GM12873 (cell line): Measurements from ENCODE around the gene CFL2.

Source experiments
- CTCF ChIP-seq: IDR thresholded peaks from 2 replicates; pipeline ENCODE4 v1.5.1; 2012; ENCODE audit warnings: low read depth, mild to moderate bottlenecking, moderate library complexity, low read length, control low read depth; ENCODE audit not compliant: insufficient read depth; ENCODE audit errors: missing control alignments

Gene CFL2

GRCh38 chr14:34678306-34678705 is 36.1 kb downstream of the CFL2 start:
- TF ChIP-seq CTCF = no peak

- TF ChIP-seq CTCF = no peak
Measured at GRCh38 chr14:34676516-34677211, 37.7 kb downstream of the CFL2 start.

DNA sequence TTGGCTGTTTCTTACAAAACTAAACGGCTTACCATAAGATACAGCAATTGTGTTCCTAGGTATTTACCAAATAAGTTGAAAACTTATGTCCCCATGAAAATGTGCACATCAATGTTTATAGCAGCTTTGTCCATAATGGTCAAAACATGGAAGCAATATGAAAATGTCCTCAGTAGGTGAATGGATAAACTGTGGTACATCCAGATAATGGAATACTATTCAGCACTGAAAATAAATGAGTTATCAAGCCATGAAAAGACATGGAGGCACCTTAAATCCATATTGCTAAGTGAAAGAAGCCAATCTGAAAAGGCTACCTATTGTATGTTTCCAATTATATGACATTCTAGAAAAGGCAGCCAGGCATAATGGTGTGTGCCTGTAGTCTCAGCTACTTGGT is 40.7 kb downstream of the CFL2 start:
- TF ChIP-seq CTCF = no peak

DNA sequence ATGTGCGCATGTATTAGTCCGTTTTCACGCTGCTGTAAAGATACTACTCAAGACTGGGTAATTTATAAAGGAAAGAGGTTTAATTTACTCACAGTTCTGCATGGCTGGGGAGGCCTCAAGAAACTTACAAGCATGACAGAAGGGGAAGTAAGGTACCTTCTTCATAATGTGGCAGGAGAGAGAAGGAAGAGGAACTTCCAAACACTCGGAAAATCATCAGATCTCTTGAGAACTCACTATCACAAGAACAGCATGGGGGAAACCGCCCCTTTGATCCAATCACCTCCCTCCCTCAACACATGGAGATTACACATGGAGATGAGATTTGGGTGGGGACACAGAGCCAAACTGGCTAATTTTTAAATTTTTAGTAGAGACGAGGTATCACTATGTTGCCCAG is 42.7 kb downstream of the CFL2 start:
- TF ChIP-seq CTCF = no peak

DNA sequence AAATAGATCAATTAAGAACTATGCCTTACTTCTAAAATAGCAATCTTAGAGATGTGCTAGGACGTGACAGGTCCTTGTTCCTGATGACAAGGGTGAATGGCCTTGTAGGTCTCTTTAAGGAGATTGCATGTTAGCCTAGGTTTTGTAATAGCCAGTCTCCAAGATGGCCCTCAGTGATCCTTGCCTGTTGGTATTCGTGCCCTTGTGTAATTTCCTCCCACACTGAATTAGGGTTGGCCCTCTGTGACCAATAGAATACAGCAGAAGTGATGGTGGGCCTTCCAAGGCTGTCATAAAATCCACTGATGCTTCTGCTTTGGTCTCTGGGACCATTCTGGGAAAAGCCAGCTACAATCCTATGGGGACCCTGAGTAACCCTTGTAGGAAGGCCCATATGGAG is 46.3 kb downstream of the CFL2 start:
- TF ChIP-seq CTCF = no peak

- TF ChIP-seq CTCF = no peak
Measured at GRCh38 chr14:34667007-34667406, 47.4 kb downstream of the CFL2 start.

DNA sequence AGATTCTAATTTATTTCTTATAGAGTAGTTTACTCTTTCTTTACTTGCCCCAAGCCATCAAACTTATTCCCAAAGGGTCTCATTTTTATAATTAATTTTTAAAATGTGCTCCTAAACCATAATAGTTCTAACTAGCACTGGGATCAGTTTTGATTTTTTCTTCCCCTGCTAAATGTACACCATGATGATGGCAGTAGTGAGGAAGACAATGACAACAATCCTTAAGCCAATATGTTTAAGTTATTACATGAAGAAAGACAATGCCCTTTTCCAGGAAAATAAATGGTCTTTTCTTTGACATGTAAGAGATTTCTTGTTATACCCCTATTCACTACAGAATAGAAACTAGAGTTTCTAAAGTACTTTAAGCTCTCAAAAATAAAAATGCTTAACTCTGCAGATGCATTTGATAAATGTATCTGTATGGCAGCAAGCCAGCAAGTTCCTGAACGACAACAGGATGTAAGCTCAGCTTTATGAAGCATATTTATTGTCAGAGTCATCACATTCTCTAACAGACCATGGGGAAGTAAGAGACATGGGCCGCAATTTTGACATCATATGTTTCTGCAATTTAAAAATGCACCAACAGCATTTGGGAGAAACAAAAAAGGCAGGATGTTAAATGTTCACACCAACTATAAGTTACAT is 48.5 kb downstream of the CFL2 start:
- no peak for TF ChIP-seq CTCF
